ENCODE results near the gene DAAM1.

Gene DAAM1

DNA sequence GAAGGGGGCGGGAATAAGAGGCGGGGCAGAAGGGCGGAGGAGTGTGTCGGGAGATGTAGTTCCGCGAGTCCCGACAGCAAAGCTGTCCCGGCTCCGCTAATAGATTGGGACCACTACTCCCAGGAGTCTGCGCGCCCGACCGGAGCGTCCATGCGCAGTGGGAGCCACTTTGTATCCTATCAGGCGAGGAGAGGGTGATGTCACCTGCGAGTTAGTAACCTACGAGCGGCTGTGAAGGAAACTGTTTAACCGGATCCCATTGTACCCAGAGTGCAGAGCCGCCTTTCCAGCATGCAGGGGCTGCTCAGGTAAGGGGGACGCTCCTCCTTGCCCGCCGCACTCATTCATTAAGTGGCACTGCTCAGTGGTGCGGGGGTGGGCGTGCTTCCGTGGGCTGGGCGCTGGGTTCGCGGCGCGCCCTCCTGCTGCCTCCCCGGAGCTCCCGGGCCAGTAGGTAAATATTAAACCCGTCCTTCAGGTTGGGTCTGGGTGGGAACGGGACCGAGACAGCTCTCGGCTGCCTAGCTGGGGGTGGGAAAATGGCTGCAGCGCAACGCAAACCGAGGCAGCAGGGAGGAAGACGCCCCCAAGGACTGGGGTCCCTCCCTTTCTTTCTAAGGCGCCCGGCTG lies at the start of gene DAAM1:
Gene DAAM1, plus strand, starts transcription at position 207 of the 630 bp plus-strand sequence. CDS start 74,811 bp downstream, outside the sequence.
- Mint-ChIP-seq H3K27ac (peak within 1 kb of the TSS; percentile 99), H3K4me1 (peaks cover 43% of the 10 kb centered on the region), H3K36me3 (ENCODE audit: low read depth) (peaks cover 5% of the 10 kb centered on the region), H3K27me3 (ENCODE audit: low read depth, poor library complexity) (peaks cover 35% of the 10 kb centered on the region), H3K9me3 (no peaks in the 10 kb centered on the region), H3K4me3 (peak within 1 kb of the TSS; percentile 96)
- TF ChIP-seq, protein P1, sequence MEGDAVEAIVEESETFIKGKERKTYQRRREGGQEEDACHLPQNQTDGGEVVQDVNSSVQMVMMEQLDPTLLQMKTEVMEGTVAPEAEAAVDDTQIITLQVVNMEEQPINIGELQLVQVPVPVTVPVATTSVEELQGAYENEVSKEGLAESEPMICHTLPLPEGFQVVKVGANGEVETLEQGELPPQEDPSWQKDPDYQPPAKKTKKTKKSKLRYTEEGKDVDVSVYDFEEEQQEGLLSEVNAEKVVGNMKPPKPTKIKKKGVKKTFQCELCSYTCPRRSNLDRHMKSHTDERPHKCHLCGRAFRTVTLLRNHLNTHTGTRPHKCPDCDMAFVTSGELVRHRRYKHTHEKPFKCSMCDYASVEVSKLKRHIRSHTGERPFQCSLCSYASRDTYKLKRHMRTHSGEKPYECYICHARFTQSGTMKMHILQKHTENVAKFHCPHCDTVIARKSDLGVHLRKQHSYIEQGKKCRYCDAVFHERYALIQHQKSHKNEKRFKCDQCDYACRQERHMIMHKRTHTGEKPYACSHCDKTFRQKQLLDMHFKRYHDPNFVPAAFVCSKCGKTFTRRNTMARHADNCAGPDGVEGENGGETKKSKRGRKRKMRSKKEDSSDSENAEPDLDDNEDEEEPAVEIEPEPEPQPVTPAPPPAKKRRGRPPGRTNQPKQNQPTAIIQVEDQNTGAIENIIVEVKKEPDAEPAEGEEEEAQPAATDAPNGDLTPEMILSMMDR (IDR thresholded peaks at IDR 0.05): no peak
- no peak for DNase-seq

DNA sequence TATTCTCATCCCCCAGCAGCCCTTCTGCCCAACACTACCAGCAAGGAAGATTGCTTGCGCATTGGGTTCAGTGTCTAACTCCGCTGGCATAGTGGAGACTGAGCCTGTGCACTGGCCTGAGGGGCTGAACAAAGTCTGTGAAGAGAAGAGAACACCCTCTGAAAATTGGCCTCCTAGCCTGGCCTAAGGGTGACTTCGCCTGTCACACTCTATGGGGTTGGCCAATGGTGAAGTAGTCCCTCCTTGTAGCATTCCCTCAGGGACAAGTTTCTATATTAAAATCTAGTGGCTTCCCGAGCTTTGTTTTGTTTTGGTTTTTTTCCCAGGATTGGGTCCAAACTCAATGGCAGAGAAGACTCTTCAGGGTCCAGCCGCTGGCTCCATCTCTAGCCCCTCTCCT lies 49.1 kb upstream of the DAAM1 start:
- Mint-ChIP-seq H3K9me3 (no peaks in the 10 kb centered on the region), H3K4me3 (no peak overlapping the region), H3K27me3 (ENCODE audit: low read depth, poor library complexity) (peaks cover 9% of the 10 kb centered on the region), H3K4me1 (peaks cover 29% of the 10 kb centered on the region), H3K27ac (peak overlapping the region; percentile 81), H3K36me3 (ENCODE audit: low read depth) (no peaks in the 10 kb centered on the region)
- no peak for DNase-seq
- TF ChIP-seq, protein P1 (IDR thresholded peaks at IDR 0.05): no peak

DNA sequence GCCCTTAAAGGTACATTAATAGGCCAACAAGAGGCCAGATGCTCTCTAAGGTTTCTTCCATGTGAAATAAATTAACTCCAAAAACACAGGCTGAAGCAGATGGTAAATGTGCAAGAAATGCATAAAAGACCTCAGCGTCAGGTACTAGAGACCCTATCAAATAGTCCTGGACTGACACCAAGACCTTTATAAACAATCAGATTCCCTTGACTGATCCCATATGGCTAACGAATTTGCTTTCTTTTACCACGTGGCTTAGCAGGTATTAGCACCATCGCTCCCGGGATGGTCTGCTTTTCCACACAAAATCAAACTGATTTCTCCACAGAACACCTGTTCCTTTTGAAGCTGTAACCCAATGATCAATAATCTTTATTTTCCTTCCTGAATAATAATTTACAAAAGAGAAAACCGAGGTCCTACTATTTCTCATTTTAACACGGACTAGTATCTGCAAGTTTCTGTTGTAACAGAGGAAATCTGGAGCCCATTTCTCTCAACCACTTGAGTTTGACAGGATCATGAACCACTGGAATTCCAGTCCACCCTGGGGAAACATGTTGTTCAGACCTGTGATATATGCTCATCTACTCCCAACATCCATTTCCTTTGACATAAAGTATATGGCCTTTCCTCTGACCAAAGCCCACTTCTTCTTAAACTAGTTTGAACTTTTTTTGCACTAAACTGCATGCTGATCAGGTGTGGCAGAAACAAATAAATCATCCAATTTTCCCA lies 48.2 kb upstream of the DAAM1 start:
- TF ChIP-seq, protein P1 (IDR thresholded peaks at IDR 0.05): no peak
- Mint-ChIP-seq H3K27ac (peak overlapping the region; percentile 81), H3K4me3 (no peak overlapping the region), H3K9me3 (no peaks in the 10 kb centered on the region), H3K36me3 (ENCODE audit: low read depth) (no peaks in the 10 kb centered on the region), H3K4me1 (peaks cover 35% of the 10 kb centered on the region), H3K27me3 (ENCODE audit: low read depth, poor library complexity) (peaks cover 6% of the 10 kb centered on the region)
- DNase-seq: no peak

DNA sequence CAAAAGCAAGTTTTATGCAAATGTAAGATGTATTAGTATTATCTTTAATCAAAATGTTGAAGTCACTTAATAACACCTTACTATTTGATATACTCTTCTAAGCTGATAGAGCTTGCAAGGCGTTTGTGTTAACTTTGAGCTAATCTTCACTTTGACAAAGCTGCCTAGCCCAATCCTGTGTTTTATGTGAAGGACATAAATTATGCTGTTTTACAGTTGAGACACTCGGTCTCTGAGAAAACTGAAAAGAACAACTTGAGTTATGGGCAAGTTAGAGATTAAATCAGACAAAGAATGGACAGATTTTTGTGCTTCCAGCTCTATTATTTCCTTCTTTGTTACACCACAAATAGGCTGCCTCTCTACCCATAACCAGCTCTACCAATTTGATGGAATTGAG lies 42.0 kb upstream of the DAAM1 start:
- Mint-ChIP-seq H3K4me1 (peaks cover 23% of the 10 kb centered on the region), H3K9me3 (no peaks in the 10 kb centered on the region), H3K27ac (no peak overlapping the region), H3K4me3 (no peak overlapping the region), H3K36me3 (ENCODE audit: low read depth) (no peaks in the 10 kb centered on the region), H3K27me3 (ENCODE audit: low read depth, poor library complexity) (peaks cover 3% of the 10 kb centered on the region)
- DNase-seq: no peak
- TF ChIP-seq, protein P1 (IDR thresholded peaks at IDR 0.05): no peak

DNA sequence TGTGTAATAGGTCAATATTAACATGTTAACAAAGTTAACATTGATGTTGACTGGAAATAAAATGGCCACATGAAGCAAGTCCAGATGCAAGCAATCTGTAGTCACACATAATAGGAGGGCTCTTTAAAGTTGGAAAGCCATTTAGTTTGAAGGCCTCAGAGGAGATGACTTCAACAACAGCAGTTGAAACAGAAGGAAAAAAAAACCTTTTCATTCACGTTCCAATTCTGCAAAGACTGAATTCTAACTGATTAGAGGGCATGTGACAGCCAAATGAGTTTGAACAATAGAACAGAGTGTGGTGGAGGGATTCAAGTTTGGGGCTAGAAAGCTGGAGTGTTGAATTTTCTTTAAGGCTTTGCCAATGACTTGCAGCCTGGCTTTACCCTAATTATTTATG lies 41.5 kb upstream of the DAAM1 start:
- DNase-seq: no peak
- Mint-ChIP-seq H3K27ac (no peak overlapping the region), H3K9me3 (no peaks in the 10 kb centered on the region), H3K36me3 (ENCODE audit: low read depth) (no peaks in the 10 kb centered on the region), H3K4me1 (peaks cover 18% of the 10 kb centered on the region), H3K4me3 (no peak overlapping the region), H3K27me3 (ENCODE audit: low read depth, poor library complexity) (peaks cover 3% of the 10 kb centered on the region)
- TF ChIP-seq, protein P1 (IDR thresholded peaks at IDR 0.05): no peak
